EL (cell line): ENCODE data around the gene CT45A2.
"Not testable (repeated sequence)": the region's sequence is repeated elsewhere in the genome, so short reads cannot be mapped to it uniquely, and the experiment has no call there.

Experiments used
- DNase-seq: peaks from one replicate; pipeline ENCODE4 v3.0.0-alpha.2; 2016

The CT45A2 gene, protein sequence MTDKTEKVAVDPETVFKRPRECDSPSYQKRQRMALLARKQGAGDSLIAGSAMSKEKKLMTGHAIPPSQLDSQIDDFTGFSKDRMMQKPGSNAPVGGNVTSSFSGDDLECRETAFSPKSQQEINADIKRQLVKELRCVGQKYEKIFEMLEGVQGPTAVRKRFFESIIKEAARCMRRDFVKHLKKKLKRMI

DNA sequence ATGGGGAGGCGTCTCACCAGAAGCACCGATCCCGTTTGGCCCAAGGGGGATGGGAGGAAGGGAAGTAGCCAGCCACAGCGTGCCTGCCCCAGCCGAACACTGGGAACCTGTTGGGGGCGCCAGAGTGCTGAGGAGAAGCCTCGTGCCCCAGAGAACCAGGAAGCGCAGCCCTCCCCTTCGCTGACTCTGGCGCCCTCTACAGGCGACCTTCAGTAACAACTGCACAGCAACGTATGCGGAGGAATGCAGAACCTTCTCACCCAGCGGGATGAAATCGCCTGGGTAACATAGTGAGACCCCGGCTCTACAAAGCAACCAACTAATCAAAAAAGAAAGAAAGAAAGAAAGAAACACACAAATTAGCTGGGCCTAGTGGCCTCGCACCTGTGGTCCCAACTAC lies at the start of gene CT45A2:
TSS of gene CT45A2 (minus strand) at position 101 of the 400 bp plus-strand sequence. CDS start 3,747 bp downstream, outside the sequence.
- not testable (repeated sequence) for DNase-seq

DNA sequence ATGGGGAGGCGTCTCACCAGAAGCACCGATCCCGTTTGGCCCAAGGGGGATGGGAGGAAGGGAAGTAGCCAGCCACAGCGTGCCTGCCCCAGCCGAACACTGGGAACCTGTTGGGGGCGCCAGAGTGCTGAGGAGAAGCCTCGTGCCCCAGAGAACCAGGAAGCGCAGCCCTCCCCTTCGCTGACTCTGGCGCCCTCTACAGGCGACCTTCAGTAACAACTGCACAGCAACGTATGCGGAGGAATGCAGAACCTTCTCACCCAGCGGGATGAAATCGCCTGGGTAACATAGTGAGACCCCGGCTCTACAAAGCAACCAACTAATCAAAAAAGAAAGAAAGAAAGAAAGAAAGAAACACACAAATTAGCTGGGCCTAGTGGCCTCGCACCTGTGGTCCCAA lies 34.6 kb upstream of the CT45A2 start, which contains the start of gene CT45A8:
TSS of gene CT45A8 (minus strand) at position 101 of the 400 bp plus-strand sequence. CDS start 3,755 bp downstream, outside the sequence.
- DNase-seq: not testable (repeated sequence)

DNA sequence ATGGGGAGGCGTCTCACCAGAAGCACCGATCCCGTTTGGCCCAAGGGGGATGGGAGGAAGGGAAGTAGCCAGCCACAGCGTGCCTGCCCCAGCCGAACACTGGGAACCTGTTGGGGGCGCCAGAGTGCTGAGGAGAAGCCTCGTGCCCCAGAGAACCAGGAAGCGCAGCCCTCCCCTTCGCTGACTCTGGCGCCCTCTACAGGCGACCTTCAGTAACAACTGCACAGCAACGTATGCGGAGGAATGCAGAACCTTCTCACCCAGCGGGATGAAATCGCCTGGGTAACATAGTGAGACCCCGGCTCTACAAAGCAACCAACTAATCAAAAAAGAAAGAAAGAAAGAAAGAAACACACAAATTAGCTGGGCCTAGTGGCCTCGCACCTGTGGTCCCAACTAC lies 17.4 kb upstream of the CT45A2 start, which contains the start of gene CT45A7:
TSS of gene CT45A7 (minus strand) at position 101 of the 400 bp plus-strand sequence. CDS start 3,747 bp downstream, outside the sequence.
- DNase-seq: not testable (repeated sequence)

DNA sequence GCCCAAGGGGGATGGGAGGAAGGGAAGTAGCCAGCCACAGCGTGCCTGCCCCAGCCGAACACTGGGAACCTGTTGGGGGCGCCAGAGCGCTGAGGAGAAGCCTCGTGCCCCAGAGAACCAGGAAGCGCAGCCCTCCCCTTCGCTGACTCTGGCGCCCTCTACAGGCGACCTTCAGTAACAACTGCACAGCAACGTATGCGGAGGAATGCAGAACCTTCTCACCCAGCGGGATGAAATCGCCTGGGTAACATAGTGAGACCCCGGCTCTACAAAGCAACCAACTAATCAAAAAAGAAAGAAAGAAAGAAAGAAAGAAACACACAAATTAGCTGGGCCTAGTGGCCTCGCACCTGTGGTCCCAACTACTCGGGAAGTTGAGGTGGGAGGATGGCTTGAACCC lies 17.1 kb downstream of the CT45A2 start, which contains the start of gene CT45A6:
TSS of gene CT45A6 (minus strand) at position 101 of the 400 bp plus-strand sequence. CDS start 3,794 bp downstream, outside the sequence.
- not testable (repeated sequence) for DNase-seq

DNA sequence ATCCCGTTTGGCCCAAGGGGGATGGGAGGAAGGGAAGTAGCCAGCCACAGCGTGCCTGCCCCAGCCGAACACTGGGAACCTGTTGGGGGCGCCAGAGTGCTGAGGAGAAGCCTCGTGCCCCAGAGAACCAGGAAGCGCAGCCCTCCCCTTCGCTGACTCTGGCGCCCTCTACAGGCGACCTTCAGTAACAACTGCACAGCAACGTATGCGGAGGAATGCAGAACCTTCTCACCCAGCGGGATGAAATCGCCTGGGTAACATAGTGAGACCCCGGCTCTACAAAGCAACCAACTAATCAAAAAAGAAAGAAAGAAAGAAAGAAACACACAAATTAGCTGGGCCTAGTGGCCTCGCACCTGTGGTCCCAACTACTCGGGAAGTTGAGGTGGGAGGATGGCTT lies 34.4 kb downstream of the CT45A2 start, which contains the start of gene CT45A5:
TSS of gene CT45A5 (minus strand) at position 101 of the 400 bp plus-strand sequence. CDS start 3,774 bp downstream, outside the sequence.
- DNase-seq: not testable (repeated sequence)

DNA sequence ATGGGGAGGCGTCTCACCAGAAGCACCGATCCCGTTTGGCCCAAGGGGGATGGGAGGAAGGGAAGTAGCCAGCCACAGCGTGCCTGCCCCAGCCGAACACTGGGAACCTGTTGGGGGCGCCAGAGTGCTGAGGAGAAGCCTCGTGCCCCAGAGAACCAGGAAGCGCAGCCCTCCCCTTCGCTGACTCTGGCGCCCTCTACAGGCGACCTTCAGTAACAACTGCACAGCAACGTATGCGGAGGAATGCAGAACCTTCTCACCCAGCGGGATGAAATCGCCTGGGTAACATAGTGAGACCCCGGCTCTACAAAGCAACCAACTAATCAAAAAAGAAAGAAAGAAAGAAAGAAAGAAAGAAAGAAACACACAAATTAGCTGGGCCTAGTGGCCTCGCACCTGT lies 51.7 kb downstream of the CT45A2 start, which contains the start of gene CT45A3:
TSS of gene CT45A3 (minus strand) at position 101 of the 400 bp plus-strand sequence. CDS start 3,747 bp downstream, outside the sequence.
- not testable (repeated sequence) for DNase-seq
